Memory B cell (primary cell): Measurements from ENCODE around the gene LRGUK.

Experiments
- ATAC-seq: fragments of 150-1000 bp; cut with Tn5 transposase; 2 replicates; pipeline ENCODE4 v1.10.0; 2021; ENCODE audit warnings: low read depth, mild to moderate bottlenecking, moderate library complexity
- DNase-seq, 2 donors: peaks; one replicate each; pipeline ENCODE4 v3.0.0; 2022; ENCODE audit warnings: low spot score in 2 of 2
- H3K27ac Mint-ChIP-seq: one replicate; pipeline ENCODE4 v1.8.0; 2022; ENCODE audit warnings: mild to moderate bottlenecking, moderate library complexity, mixed read lengths
- H3K27me3 Mint-ChIP-seq: one replicate; pipeline ENCODE4 v1.8.0; 2022; ENCODE audit warnings: mixed read lengths
- H3K36me3 Mint-ChIP-seq: one replicate; pipeline ENCODE4 v1.8.0; 2022; ENCODE audit warnings: mild to moderate bottlenecking, mixed read lengths
- H3K4me1 Mint-ChIP-seq: one replicate; pipeline ENCODE4 v1.8.0; 2022; ENCODE audit warnings: mixed read lengths
- H3K4me3 Mint-ChIP-seq: one replicate; pipeline ENCODE4 v1.8.0; 2022; ENCODE audit warnings: mild to moderate bottlenecking, moderate library complexity, mixed read lengths
- H3K9me3 Mint-ChIP-seq: one replicate; pipeline ENCODE4 v1.8.0; 2022; ENCODE audit warnings: mixed read lengths

LRGUK gene

DNA sequence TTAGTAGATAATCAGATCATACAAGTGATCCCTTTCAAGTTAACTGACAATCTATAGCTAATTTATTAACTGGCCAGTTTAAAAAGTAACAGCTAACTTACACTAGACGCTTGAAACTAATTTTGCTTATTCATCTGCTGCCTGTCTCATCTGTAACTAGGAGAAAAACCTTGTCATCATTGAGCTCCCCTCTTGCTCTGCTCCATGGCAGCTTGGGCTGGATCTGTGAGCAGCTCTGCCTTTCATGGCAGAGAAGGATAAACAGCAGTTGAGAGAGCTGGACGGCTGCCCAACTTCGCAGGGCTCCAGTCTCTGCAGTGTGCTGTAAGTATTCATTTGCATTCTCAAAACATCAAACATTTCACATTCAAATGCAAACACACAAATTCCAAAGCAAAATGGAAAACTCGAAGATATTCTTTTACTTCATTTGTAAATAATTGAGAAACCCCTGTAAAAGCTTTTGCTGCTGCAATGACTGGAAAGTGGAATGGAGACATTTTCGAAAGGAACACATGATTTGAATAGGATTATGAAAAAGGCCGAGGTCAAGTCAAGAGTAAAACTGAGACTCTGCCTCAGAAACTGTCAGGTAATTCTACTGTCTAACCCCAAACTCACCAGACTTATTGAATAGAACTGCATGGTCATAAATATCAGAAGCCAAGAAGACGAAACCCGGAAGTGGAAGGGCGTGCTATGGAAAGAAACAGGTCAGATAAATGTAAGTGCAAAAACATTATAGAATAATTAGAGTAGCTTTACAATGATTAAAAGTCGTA, 172.0 kb downstream of the LRGUK start:
- Mint-ChIP-seq H3K4me1 (peaks cover 2% of the 10 kb centered on the region), H3K9me3 (no peaks in the 10 kb centered on the region), H3K27me3 (no peaks in the 10 kb centered on the region), H3K27ac (no peak overlapping the region), H3K4me3 (no peak overlapping the region), H3K36me3 (peaks cover 37% of the 10 kb centered on the region)
- ATAC-seq: no peak
- DNase-seq: no peak

DNA sequence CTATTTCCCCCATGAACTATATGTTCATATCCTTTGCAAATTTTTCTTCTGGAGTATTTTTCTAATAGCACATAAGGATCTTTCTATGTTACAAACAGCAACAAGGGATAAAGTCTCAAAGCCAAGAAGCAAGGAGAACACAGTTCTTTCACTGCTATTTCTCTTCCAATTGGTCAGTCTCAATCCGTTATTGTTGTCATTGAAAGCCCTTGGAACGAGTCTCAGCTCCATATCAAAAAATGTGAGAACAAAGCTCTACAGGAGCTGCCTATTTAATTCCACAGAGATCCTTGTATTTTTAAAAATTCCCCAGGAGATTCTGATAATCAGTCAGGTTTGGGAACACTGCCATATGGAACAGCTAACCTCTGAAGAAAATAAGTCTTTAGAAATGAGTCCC, 173.8 kb downstream of the LRGUK start:
- H3K27ac Mint-ChIP-seq: peak overlapping the region; percentile 47

DNA sequence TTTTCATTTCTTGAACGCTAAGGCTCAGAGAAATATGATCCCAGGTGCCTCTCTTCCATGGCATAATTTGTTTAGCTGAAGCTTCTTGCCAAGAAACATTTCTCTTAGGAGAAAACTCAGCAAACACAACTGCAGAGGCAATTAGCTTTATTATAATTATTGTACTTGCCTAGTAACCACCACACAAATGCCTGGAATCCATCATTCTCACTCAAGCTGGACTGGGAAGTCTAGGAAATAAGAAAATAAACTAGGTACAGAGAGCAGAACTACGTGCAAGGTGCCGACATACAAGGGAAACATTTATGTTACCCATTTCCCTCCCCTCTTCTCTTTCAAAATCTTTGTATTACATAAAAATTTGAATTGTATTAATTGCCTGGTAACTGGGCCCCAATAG, 174.5 kb downstream of the LRGUK start:
- Mint-ChIP-seq H3K27me3 (no peaks in the 10 kb centered on the region), H3K36me3 (peaks cover 34% of the 10 kb centered on the region)

More for the DNA sequence above, 173.8 kb downstream of the LRGUK start:
- no peaks in the 10 kb centered on the region for H3K4me1 Mint-ChIP-seq
- DNase-seq (no peak), ATAC-seq (no peak)
- H3K9me3 Mint-ChIP-seq: no peaks in the 10 kb centered on the region
- H3K4me3 Mint-ChIP-seq: no peak overlapping the region
- peaks cover 34% of the 10 kb centered on the region for H3K36me3 Mint-ChIP-seq
- H3K27me3 Mint-ChIP-seq: no peaks in the 10 kb centered on the region

DNA sequence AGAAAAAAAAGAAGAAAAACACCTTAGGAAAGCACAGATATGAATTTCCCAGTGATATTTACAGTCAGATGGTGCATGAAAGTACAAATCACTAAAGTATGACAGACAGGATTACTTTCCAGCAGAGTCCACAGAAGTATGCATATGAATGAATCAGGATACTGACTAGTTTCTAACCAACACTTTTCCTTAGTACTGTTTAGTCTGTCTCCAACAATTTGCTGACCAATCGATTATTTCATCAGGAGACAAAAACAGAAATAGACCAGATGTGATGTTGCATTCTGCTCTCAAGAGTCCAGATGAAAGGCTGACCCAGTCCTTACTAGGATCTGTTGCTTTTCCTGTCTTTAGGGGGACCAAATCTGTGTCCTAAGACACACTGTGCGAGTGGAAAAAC, 175.0 kb downstream of the LRGUK start:
- ATAC-seq: no peak
- Mint-ChIP-seq H3K36me3 (peaks cover 34% of the 10 kb centered on the region), H3K27ac (no peak overlapping the region), H3K4me1 (no peaks in the 10 kb centered on the region), H3K9me3 (no peaks in the 10 kb centered on the region), H3K27me3 (no peaks in the 10 kb centered on the region), H3K4me3 (no peak overlapping the region)
- DNase-seq: no peak

More for the DNA sequence above, 174.5 kb downstream of the LRGUK start:
- DNase-seq (no peak), ATAC-seq (no peak)
- Mint-ChIP-seq H3K9me3 (no peaks in the 10 kb centered on the region), H3K4me1 (no peaks in the 10 kb centered on the region), H3K27ac (peak overlapping the region; percentile 47), H3K4me3 (no peak overlapping the region)

DNA sequence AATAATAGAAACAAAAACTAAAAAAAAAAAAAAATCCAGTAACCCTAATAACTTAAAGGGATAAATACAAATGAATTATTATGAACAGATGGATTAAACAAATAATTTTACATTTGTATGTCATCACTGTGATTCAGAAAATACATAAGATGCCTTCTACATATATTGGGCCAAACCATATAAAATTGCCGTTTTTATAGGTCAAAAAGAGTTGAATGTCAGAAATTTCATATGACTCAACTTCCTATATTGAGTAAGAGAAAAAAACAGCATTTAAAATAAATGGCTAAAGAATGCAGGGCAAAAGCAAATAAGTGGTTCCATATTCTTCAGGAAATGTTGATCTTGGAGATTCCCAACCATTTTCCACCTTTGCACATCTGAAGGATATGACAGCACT, 180.2 kb downstream of the LRGUK start:
- H3K4me1 Mint-ChIP-seq: no peaks in the 10 kb centered on the region

DNA sequence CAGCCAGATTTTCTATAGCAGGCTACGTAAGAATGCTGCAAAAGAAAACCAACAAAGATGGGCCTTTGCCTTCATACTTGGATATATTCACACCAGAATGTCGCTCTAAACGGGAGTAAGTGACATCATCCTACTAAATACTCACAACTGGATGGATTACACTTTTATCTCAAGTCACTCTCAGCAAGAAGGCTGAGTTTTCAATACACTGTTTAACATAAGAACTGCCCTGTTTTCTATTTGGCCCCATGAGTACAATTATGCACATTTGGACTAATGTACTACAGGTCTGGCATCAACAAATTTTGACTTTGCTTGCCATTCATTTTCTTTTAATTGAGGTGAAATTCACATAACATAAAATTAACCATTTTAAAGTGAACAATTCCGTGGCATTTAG, 181.4 kb downstream of the LRGUK start:
- Mint-ChIP-seq H3K36me3 (peaks cover 17% of the 10 kb centered on the region), H3K4me3 (no peak overlapping the region), H3K27me3 (no peaks in the 10 kb centered on the region), H3K9me3 (no peaks in the 10 kb centered on the region), H3K27ac (no peak overlapping the region), H3K4me1 (no peaks in the 10 kb centered on the region)
- DNase-seq (no peak), ATAC-seq (no peak)

More for the DNA sequence above, 180.2 kb downstream of the LRGUK start:
- Mint-ChIP-seq H3K27ac (no peak overlapping the region), H3K4me3 (no peak overlapping the region), H3K27me3 (no peaks in the 10 kb centered on the region), H3K36me3 (peaks cover 22% of the 10 kb centered on the region), H3K9me3 (no peaks in the 10 kb centered on the region)
- ATAC-seq: no peak
- DNase-seq: no peak

DNA sequence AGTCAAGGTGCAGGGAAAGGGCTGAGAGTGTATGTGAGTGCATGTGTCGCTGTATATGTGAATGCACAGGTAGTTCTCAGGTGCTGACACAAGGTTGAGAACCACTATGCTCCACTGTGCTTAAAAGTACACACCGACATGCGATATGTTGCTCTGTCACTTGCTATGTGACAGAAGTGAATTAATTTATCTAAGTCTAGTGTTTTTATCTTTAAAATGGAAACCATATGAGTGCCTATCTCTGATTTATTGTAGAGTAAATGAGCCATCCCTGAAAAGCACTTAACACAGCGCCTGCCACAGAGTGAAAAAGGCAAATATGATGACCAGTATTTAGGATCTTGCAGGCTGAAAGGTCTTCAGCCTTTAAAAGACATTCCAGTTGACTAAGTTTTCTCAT, 184.7 kb downstream of the LRGUK start:
- Mint-ChIP-seq H3K9me3 (no peaks in the 10 kb centered on the region), H3K27me3 (no peaks in the 10 kb centered on the region), H3K4me1 (peaks cover 6% of the 10 kb centered on the region), H3K27ac (no peak overlapping the region), H3K36me3 (peaks cover 7% of the 10 kb centered on the region), H3K4me3 (no peak overlapping the region)
- no peak for ATAC-seq
- no peak for DNase-seq

DNA sequence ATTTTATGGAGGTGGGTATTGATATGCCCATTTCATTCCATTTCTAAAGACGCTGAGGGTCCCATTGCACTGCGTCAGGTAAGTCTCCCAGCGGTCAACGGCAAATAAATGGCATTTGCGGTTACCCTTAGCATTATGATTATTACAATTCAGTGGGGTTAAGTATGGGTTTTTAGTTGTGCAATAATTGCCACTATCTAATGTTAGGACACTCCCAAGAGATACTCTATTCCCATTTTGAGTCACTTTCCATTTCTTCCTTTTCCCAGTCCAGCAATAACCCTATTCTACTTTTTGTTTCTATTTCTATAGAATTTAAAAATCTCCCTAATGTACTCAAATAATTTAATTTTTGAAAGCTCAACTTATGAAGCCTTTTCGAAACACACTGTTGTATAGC, 185.6 kb downstream of the LRGUK start:
- no peak for ATAC-seq
- H3K27ac Mint-ChIP-seq: no peak overlapping the region
- peaks cover 7% of the 10 kb centered on the region for H3K36me3 Mint-ChIP-seq
- H3K27me3 Mint-ChIP-seq: no peaks in the 10 kb centered on the region
- H3K9me3 Mint-ChIP-seq: no peaks in the 10 kb centered on the region
- no peak for DNase-seq
- no peak overlapping the region for H3K4me3 Mint-ChIP-seq
- H3K4me1 Mint-ChIP-seq: peaks cover 9% of the 10 kb centered on the region

DNA sequence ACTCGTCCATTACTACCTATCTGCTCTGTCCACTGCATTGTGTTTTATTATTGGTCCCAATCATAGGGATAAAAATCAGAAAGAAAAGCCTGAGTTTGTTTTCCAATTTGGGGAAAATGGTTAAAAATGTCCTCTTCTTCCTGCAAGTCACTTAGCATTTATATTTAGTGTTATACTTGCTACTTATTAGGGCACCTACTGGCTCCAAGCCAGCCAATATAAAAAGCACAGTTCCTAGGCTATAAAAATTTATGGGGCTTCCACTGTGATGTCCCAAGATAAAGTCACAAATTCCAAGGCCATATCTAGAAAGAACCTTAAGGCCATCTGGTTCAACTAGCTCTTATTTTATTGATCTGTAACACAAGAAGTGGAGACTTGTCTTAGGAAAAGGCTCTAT, 186.4 kb downstream of the LRGUK start:
- H3K4me3 Mint-ChIP-seq: no peak overlapping the region

More for the DNA sequence above, 186.4 kb downstream of the LRGUK start:
- DNase-seq: no peak
- Mint-ChIP-seq H3K27me3 (no peaks in the 10 kb centered on the region), H3K4me1 (peaks cover 9% of the 10 kb centered on the region), H3K27ac (no peak overlapping the region), H3K36me3 (peaks cover 2% of the 10 kb centered on the region), H3K9me3 (no peaks in the 10 kb centered on the region)
- ATAC-seq: no peak
